Parathyroid adenoma (tissue), 2 donors: Measurements from ENCODE around the gene SLC9A3.

Experiments
- H2AFZ ChIP-seq: fragments of 300-600 bp; sonication (generic); one replicate; pipeline ENCODE4 v1.7.0; 2017; ENCODE audit warnings: antibody characterized with exemption, mild to moderate bottlenecking
- H3K27ac ChIP-seq: fragments of 300-600 bp; sonication (generic); one replicate; pipeline ENCODE4 v1.7.0; 2017
- H3K27me3 ChIP-seq: fragments of 300-600 bp; sonication (generic); one replicate; pipeline ENCODE4 v1.7.0; 2017; ENCODE audit warnings: low read length; ENCODE audit not compliant: control insufficient read depth, insufficient read depth
- H3K36me3 ChIP-seq: fragments of 300-600 bp; sonication (generic); one replicate; pipeline ENCODE4 v1.7.0; 2017; ENCODE audit warnings: low read length; ENCODE audit not compliant: control insufficient read depth, insufficient read depth
- H3K4me1 ChIP-seq: fragments of 300-600 bp; sonication (generic); one replicate; pipeline ENCODE4 v1.7.0; 2017; ENCODE audit warnings: control low read depth
- H3K4me2 ChIP-seq: fragments of 300-600 bp; sonication (generic); one replicate; pipeline ENCODE4 v1.7.0; 2017; ENCODE audit warnings: low read length
- H3K4me3 ChIP-seq: fragments of 300-600 bp; sonication (generic); one replicate; pipeline ENCODE4 v1.7.0; 2017; ENCODE audit warnings: low read depth, low read length
- H3K79me2 ChIP-seq: fragments of 300-600 bp; sonication (generic); one replicate; pipeline ENCODE4 v1.7.0; 2017; ENCODE audit warnings: control low read depth
- H3K9ac ChIP-seq: fragments of 300-600 bp; sonication (generic); one replicate; pipeline ENCODE4 v1.7.0; 2017; ENCODE audit warnings: mild to moderate bottlenecking
- H3K9me3 ChIP-seq: fragments of 300-600 bp; sonication (generic); one replicate; pipeline ENCODE4 v1.7.0; 2017; ENCODE audit warnings: low read length; ENCODE audit not compliant: control insufficient read depth
- TF ChIP-seq, protein P1 (sequence below): fragments of 300-600 bp; sonication (generic); IDR thresholded peaks from one replicate; pipeline ENCODE4 v1.7.0; 2017; ENCODE audit warnings: antibody characterized with exemption, mild to moderate bottlenecking
- donor health status: primary hyperparathyroidism.

Gene SLC9A3

DNA sequence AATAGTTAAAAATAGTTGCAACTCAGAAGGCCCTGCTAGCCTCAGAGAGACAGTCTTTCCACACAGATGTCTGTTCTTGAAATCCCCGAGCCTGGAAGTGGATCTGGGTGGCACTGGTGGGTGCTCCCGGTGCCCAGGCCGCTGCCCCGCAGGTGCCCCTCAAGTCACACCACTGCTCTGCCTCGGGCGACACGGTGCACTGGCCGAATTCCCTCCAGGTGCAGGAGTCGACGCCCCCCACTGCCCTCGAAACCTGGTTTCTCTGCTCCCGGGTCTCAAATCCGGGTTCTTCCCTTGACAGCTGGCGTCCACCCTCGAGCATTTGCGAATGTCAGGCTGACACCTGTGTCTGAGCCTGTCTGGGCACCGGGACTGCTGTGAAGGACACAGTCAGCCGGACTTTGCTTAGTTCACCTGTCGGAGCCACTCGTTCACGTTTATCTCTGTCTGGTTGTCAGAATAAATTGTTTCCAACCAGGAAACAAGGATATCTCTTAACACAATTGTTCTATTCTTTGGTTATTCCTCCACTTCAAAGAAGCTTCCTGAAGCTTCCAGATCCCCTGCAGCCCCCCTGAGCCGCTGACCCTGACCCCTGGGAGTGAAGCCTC is 27.1 kb downstream of the SLC9A3 start:
- no peak overlapping the region for H3K27ac ChIP-seq
- TF ChIP-seq, protein P1, sequence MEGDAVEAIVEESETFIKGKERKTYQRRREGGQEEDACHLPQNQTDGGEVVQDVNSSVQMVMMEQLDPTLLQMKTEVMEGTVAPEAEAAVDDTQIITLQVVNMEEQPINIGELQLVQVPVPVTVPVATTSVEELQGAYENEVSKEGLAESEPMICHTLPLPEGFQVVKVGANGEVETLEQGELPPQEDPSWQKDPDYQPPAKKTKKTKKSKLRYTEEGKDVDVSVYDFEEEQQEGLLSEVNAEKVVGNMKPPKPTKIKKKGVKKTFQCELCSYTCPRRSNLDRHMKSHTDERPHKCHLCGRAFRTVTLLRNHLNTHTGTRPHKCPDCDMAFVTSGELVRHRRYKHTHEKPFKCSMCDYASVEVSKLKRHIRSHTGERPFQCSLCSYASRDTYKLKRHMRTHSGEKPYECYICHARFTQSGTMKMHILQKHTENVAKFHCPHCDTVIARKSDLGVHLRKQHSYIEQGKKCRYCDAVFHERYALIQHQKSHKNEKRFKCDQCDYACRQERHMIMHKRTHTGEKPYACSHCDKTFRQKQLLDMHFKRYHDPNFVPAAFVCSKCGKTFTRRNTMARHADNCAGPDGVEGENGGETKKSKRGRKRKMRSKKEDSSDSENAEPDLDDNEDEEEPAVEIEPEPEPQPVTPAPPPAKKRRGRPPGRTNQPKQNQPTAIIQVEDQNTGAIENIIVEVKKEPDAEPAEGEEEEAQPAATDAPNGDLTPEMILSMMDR: no peak
- no peak overlapping the region for H3K4me2 ChIP-seq
- no peak overlapping the region for H2AFZ ChIP-seq
- H3K79me2 ChIP-seq: no peaks in the 10 kb centered on the region
- H3K9ac ChIP-seq: no peak overlapping the region
- no peak overlapping the region for H3K4me3 ChIP-seq
- H3K27me3 ChIP-seq: no peaks in the 10 kb centered on the region
- H3K9me3 ChIP-seq: no peaks in the 10 kb centered on the region
- H3K4me1 ChIP-seq: no peaks in the 10 kb centered on the region
- no peaks in the 10 kb centered on the region for H3K36me3 ChIP-seq

DNA sequence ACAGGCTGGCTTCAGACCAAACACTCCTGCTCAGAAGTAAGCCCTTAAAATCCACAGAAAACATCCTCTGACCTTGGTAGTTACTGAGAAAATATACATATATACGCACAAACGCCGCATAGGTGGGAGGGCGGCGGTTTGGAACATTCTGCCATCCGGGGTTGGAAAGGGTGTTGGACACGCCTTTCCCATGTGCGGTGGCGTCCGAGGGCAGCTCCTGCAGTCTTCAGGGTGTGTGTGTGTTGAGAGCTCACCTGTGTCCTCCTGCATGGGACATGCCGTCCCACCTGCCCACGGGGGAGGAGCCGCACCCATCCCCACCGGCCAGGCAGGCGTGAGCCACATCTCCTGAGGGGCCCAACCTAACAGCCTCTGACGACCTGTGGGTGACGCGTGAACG is 28.2 kb downstream of the SLC9A3 start:
- H2AFZ ChIP-seq: no peak overlapping the region
- H3K4me1 ChIP-seq: no peaks in the 10 kb centered on the region
- no peak overlapping the region for H3K27ac ChIP-seq
- no peaks in the 10 kb centered on the region for H3K9me3 ChIP-seq
- H3K27me3 ChIP-seq: no peaks in the 10 kb centered on the region
- no peak overlapping the region for H3K9ac ChIP-seq
- no peak overlapping the region for H3K4me2 ChIP-seq
- TF ChIP-seq, protein P1: no peak
- H3K79me2 ChIP-seq: no peaks in the 10 kb centered on the region
- no peak overlapping the region for H3K4me3 ChIP-seq
- H3K36me3 ChIP-seq: no peaks in the 10 kb centered on the region

DNA sequence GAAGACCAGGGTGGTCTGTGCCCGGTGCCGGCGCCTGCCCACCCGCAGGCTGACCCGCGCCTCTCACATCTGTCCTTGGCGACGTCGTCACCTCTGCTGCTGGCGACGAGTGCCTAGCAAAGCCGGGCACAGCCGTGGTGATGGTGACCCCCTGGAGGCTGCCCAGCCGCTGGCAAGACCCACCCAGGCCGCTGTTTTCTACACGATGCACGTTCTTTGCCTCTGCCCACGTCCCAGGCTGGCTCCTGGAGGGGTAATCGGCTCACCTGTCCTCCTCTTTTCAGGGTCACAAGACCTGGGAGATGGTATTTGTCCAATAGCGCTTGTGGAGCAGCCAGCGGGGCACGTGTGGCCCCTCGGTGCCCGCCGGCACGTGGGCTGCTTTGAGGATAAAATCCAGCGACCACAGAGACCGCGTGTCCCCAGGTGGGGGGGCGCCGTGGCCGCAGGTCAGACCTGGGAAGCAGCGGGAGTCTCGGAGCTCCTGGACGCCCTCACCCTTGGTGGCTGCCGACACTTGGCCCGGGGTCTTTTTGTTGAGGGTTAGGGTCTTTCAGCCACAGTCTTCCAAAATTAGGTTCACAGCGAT is 29.5 kb downstream of the SLC9A3 start:
- H3K4me1 ChIP-seq: no peaks in the 10 kb centered on the region
- no peaks in the 10 kb centered on the region for H3K9me3 ChIP-seq
- no peak overlapping the region for H3K4me2 ChIP-seq
- H3K27ac ChIP-seq: no peak overlapping the region
- no peak overlapping the region for H3K9ac ChIP-seq
- no peaks in the 10 kb centered on the region for H3K27me3 ChIP-seq
- H3K79me2 ChIP-seq: no peaks in the 10 kb centered on the region
- TF ChIP-seq, protein P1: no peak
- no peaks in the 10 kb centered on the region for H3K36me3 ChIP-seq
- no peak overlapping the region for H2AFZ ChIP-seq
- no peak overlapping the region for H3K4me3 ChIP-seq

DNA sequence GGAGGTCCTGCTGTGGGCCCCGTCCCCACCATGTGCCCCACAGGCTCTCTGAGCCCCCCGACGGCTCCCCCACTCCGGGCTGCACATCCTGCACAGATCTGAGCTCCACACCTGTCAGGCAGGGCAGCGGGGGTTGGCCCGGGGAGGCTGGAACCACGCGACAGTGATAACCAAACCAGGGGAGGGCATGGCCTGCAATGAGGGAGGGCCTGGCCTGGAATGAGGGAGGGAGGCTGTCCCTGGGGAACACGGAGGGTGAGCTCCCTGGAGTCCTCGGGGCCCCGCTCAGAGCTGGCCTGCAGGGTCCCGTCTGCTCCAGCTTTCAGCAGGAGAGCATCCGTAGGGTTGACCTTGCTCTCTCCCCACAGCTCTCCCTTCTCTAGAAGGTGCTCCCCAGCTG is 30.5 kb downstream of the SLC9A3 start:
- Histone ChIP-seq H3K9me3 (no peaks in the 10 kb centered on the region), H3K79me2 (no peaks in the 10 kb centered on the region), H3K36me3 (no peaks in the 10 kb centered on the region), H3K27ac (no peak overlapping the region), H3K4me2 (no peak overlapping the region), H3K4me1 (no peaks in the 10 kb centered on the region), H3K4me3 (no peak overlapping the region), H3K9ac (no peak overlapping the region), H2AFZ (no peak overlapping the region), H3K27me3 (no peaks in the 10 kb centered on the region)
- TF ChIP-seq, protein P1: no peak
